Small intestine (tissue), 7 donors: ENCODE measurements around the gene ACAD8. TPM values are rescaled to one million over a fixed set of nuclear protein-coding genes. Genes with fewer than 3 reads are reported as not detected.

Experiments
- DNase-seq, 2 donors: peaks; one replicate each; pipeline versions ENCODE4 v3.0.0 to v3.0.0-alpha.2; 2013
- FAIRE-seq: peaks from 2 replicates; lab custom pipeline; 2012; peaks lifted over from hg19 to GRCh38; lab: Jason Lieb, UNC
- H3K27ac ChIP-seq, 3 donors: one replicate each; pipeline ENCODE4 v1.5.1; 2013; ENCODE audit warnings: low read length in 2 of 3, mild to moderate bottlenecking in 2 of 3, control low read depth in 1 of 3, inconsistent platforms in 1 of 3, low read depth in 1 of 3, moderate library complexity in 1 of 3
- H3K27me3 ChIP-seq, 3 donors: one replicate each; pipeline ENCODE4 v1.6.1; 2013; ENCODE audit warnings: low read length in 3 of 3, inconsistent platforms in 1 of 3; ENCODE audit not compliant: control insufficient read depth in 3 of 3, insufficient read depth in 3 of 3
- H3K36me3 ChIP-seq, 3 donors: one replicate each; pipeline ENCODE4 v1.6.1; 2013; ENCODE audit warnings: low read length in 3 of 3, inconsistent platforms in 1 of 3, low read depth in 1 of 3, mild to moderate bottlenecking in 1 of 3, moderate library complexity in 1 of 3; ENCODE audit not compliant: control insufficient read depth in 3 of 3, insufficient read depth in 2 of 3
- H3K4me1 ChIP-seq, 3 donors: one replicate each; pipeline ENCODE4 v1.6.1; 2013; ENCODE audit warnings: low read length in 2 of 3, inconsistent platforms in 1 of 3, low read depth in 1 of 3, mild to moderate bottlenecking in 1 of 3, moderate library complexity in 1 of 3; ENCODE audit not compliant: control insufficient read depth in 3 of 3, insufficient read depth in 2 of 3
- H3K4me3 ChIP-seq, 3 donors: one replicate each; pipeline ENCODE4 v1.5.1; 2013; ENCODE audit warnings: low read length in 3 of 3, control low read depth in 1 of 3, inconsistent platforms in 1 of 3, low read depth in 1 of 3, mild to moderate bottlenecking in 1 of 3, moderate library complexity in 1 of 3
- H3K9me3 ChIP-seq, 2 donors: one replicate each; pipeline ENCODE4 v1.6.1; 2013; ENCODE audit warnings: low read depth in 1 of 2, low read length in 1 of 2; ENCODE audit not compliant: control insufficient read depth in 2 of 2, insufficient read depth in 1 of 2
- whole genome bisulfite sequencing, 3 donors: extraction: QIAGEN DNeasy Blood & Tissue Kit; methylation state at CpG; one replicate each; pipeline ENCODE4 v1.1.7; 2013; 5-methylcytosine and 5-hydroxymethylcytosine counted together
- polyA plus RNA-seq, 4 donors: library from polyadenylated mRNA; stranded (reverse) in 3 of 4; unstranded in 1 of 4; fragments of 200-250 nt in 3 of 4; fragments of 120-200 nt in 1 of 4; gene quantifications; one replicate each; pipeline versions ENCODE4 v1.2.1 to v1.2.3, GENCODE V29; 2013
- donor health status: healthy with polysubstance abuse.
- donor health status: control.
- donor health status: control.
- donor health status: Bipolar disorder and iron deficiency.
- donor health status: healthy.

The ACAD8 gene
- polyA plus RNA-seq, 4 donors, result 18.0 to 29.3 (median 23.9) TPM

- FAIRE-seq, result no peak
Observed at GRCh38 chr11:134292661-134293060, 39.3 kb downstream of the ACAD8 start.

GRCh38 chr11:134293119-134294113, 40.0 kb downstream of the ACAD8 start:
- Histone ChIP-seq H3K4me3 (no peak overlapping the region), H3K27me3 (peaks cover 0 to 3% (median 0%) of the 10 kb centered on the region in 3 donors), H3K36me3 (no peaks in the 10 kb centered on the region), H3K27ac (no peak overlapping the region), H3K9me3 (no peaks in the 10 kb centered on the region), H3K4me1 (no peaks in the 10 kb centered on the region)
- DNase-seq (no peak), FAIRE-seq (no peak)
- WGBS, 3 donors, result 61 to 79% (median 66%) methylated on average over 20 of the region's 20 CpGs

More at GRCh38 chr11:134292661-134293060, 39.3 kb downstream of the ACAD8 start:
- peaks cover 0 to 3% (median 0%) of the 10 kb centered on the region in 3 donors for H3K27me3 ChIP-seq
- H3K4me1 ChIP-seq, result no peaks in the 10 kb centered on the region
- H3K4me3 ChIP-seq, result no peak overlapping the region
- whole genome bisulfite sequencing, 3 donors, result 77 to 87% (median 78%) methylated on average over 15 of the region's 15 CpGs
- H3K9me3 ChIP-seq, result no peaks in the 10 kb centered on the region
- H3K27ac ChIP-seq, result no peak overlapping the region
- no peak for DNase-seq
- no peaks in the 10 kb centered on the region for H3K36me3 ChIP-seq

- Histone ChIP-seq H3K27ac (no peak overlapping the region), H3K27me3 (peaks cover 0 to 3% (median 0%) of the 10 kb centered on the region in 3 donors), H3K36me3 (no peaks in the 10 kb centered on the region), H3K4me3 (no peak overlapping the region), H3K9me3 (no peaks in the 10 kb centered on the region), H3K4me1 (no peaks in the 10 kb centered on the region)
- DNase-seq (no peak), FAIRE-seq (no peak)
- WGBS, 3 donors, result 71 to 77% (median 73%) methylated on average over 9 of the region's 9 CpGs
Observed at GRCh38 chr11:134294664-134295063, 41.3 kb downstream of the ACAD8 start.

GRCh38 chr11:134312223-134312622, 58.9 kb downstream of the ACAD8 start:
- no peak overlapping the region for H3K4me3 ChIP-seq
- H3K36me3 ChIP-seq, result no peaks in the 10 kb centered on the region
- 84 to 88% (median 85%) methylated on average over 12 of the region's 12 CpGs for WGBS, 3 donors
- peaks cover 0 to 5% of the 10 kb centered on the region in 2 donors for H3K9me3 ChIP-seq
- DNase-seq (no peak), FAIRE-seq (no peak)
- H3K4me1 ChIP-seq, result no peaks in the 10 kb centered on the region
- H3K27ac ChIP-seq, result no peak overlapping the region
- H3K27me3 ChIP-seq, result peaks cover 0 to 3% (median 0%) of the 10 kb centered on the region in 3 donors

DNA sequence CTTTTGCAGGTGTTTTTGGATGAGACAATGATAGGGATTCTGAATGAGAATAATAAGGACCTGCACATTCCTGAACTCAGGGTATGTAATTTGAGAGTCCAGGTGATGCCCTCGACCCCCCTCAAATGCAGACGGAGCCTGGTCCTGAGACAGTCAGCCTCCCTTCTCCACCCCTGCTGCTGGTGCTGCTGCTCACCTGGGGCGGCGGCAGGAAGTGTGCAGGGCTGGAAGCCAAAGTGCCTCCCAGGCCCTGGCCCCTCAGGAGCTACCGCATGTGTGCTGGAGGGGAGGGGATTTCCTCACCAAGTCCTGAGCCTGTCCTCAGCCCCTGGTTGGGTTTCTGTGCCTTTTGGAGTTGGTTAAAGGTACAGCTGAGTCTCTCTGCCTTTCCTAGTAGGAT, 59.4 kb downstream of the ACAD8 start:
- Histone ChIP-seq H3K4me3 (no peak overlapping the region), H3K27ac (no peak overlapping the region), H3K9me3 (peaks cover 0 to 5% of the 10 kb centered on the region in 2 donors), H3K27me3 (peaks cover 0 to 3% (median 0%) of the 10 kb centered on the region in 3 donors), H3K4me1 (no peaks in the 10 kb centered on the region), H3K36me3 (no peaks in the 10 kb centered on the region)
- 68 to 91% (median 71%) methylated on average over 5 of the region's 5 CpGs for WGBS, 3 donors
- no peak for FAIRE-seq
- no peak for DNase-seq

DNA sequence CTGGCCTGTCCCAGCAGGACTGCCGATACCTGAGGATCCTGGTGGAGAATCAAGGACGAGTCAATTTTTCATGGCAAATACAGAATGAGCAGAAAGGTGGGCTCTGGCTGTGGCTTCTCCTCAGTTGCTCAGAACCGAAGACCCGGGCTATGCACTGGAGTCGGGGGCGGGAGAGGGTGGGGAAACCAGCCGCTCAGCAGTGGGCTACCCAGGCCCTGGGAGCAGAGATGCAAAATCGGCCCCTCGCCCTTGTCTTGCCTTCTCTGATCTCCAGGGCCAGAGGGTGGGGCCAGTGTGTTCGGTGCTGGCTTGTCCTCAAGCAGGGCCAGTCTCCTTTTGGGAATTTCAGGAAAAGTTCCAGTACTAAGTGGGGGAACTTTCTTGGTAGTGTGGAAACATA, 60.0 kb downstream of the ACAD8 start:
- no peaks in the 10 kb centered on the region for H3K4me1 ChIP-seq
- no peak overlapping the region for H3K27ac ChIP-seq
- 88 to 92% (median 91%) methylated on average over 10 of the region's 10 CpGs for WGBS, 3 donors
- no peaks in the 10 kb centered on the region for H3K36me3 ChIP-seq
- H3K9me3 ChIP-seq, result peaks cover 0 to 5% of the 10 kb centered on the region in 2 donors
- DNase-seq (no peak), FAIRE-seq (no peak)
- H3K4me3 ChIP-seq, result no peak overlapping the region
- peaks cover 0 to 3% (median 0%) of the 10 kb centered on the region in 3 donors for H3K27me3 ChIP-seq

DNA sequence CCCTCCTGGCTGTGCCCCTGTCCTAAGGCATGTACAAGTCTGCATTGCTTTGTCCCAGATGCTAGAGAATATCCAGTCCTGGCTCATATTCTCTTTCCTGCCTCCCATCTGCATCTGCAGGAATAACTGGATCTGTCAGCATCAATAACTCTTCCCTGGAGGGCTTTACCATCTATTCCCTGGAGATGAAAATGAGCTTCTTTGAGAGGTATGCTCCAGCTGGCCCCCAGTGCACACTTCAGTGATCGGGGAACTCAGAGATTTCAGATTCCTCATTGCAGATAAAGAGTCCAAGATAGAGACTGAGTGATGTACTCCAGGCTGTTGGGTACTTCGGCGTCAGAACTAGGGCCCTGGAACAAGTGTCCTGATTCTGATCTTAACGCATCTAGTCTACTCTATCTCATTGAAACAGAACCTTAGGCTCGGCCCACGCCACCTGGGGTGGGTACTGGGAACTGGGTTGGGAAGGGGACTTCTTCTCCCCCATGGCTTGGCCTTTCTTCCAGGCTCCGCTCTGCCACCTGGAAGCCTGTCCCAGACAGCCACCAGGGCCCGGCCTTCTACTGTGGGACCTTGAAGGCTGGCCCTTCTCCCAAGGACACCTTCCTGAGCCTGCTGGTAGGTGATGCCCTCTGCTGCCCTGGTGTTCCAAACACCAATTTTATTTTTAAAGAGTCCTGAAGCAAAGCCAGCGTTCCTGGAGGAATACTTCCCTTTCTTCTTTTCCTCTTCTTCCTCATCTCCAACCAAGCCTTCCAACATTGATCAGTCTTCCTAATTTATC, 60.6 kb downstream of the ACAD8 start:
- no peak overlapping the region for H3K4me3 ChIP-seq
- no peak for FAIRE-seq
- H3K27ac ChIP-seq, result no peak overlapping the region
- no peaks in the 10 kb centered on the region for H3K36me3 ChIP-seq
- peaks cover 0 to 5% of the 10 kb centered on the region in 2 donors for H3K9me3 ChIP-seq
- no peak for DNase-seq
- peaks cover 0 to 3% (median 0%) of the 10 kb centered on the region in 3 donors for H3K27me3 ChIP-seq
- no peaks in the 10 kb centered on the region for H3K4me1 ChIP-seq
- WGBS, 3 donors, result 75 to 87% (median 84%) methylated on average over 9 of the region's 9 CpGs
